NCI-H1048 (cell line): ENCODE measurements around the gene KLHDC1.

Experiments used
- DNase-seq: peaks from one replicate; lab custom pipeline; 2025; lab: John Stamatoyannopoulos, UW

Gene KLHDC1

GRCh38 chr14:49786315-49786714 lies 93.4 kb downstream of the KLHDC1 start:
- DNase-seq = no peak

DNA sequence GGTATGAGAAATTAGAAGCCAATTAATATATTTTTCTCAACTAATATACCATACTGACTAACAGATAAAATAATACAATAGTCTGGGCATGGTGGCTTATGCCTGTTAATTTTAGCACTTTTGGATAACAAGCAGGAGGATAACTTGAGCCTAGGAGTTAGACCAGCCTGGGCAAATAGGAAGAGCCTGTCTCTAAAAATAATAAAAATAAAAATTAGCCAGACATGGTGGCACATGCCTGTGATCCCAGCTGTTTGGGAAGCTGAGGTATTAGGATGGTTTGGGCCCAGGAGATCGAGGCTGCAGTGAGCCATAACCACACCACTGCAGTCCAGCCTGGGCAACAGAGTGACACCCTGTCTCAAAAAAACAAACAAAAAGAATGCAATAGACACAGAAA lies 99.7 kb downstream of the KLHDC1 start:
- DNase-seq = no peak

GRCh38 chr14:49796025-49796424 lies 103.1 kb downstream of the KLHDC1 start:
- no peak for DNase-seq
